ENCODE results near the gene TRIM33. TPM values are rescaled to one million over a fixed set of nuclear protein-coding genes. Genes with fewer than 3 reads are reported as not detected.

Gene TRIM33
- total and polyA plus RNA-seq, 2 of the 13 experiments (the other 11 are each of a cell fraction or from before 2014, with no cell fraction given), result 35.5 to 42.2 TPM

- TF ChIP-seq, protein P1, sequence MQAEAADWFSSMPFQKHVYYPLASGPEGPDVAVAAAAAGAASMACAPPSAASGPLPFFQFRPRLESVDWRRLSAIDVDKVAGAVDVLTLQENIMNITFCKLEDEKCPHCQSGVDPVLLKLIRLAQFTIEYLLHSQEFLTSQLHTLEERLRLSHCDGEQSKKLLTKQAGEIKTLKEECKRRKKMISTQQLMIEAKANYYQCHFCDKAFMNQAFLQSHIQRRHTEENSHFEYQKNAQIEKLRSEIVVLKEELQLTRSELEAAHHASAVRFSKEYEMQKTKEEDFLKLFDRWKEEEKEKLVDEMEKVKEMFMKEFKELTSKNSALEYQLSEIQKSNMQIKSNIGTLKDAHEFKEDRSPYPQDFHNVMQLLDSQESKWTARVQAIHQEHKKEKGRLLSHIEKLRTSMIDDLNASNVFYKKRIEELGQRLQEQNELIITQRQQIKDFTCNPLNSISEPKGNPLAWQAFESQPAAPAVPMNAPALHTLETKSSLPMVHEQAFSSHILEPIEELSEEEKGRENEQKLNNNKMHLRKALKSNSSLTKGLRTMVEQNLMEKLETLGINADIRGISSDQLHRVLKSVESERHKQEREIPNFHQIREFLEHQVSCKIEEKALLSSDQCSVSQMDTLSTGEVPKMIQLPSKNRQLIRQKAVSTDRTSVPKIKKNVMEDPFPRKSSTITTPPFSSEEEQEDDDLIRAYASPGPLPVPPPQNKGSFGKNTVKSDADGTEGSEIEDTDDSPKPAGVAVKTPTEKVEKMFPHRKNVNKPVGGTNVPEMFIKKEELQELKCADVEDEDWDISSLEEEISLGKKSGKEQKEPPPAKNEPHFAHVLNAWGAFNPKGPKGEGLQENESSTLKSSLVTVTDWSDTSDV (CRISPR knock-in tag; IDR thresholded peaks at IDR 0.05), result no peak
- TF ChIP-seq, protein P2, sequence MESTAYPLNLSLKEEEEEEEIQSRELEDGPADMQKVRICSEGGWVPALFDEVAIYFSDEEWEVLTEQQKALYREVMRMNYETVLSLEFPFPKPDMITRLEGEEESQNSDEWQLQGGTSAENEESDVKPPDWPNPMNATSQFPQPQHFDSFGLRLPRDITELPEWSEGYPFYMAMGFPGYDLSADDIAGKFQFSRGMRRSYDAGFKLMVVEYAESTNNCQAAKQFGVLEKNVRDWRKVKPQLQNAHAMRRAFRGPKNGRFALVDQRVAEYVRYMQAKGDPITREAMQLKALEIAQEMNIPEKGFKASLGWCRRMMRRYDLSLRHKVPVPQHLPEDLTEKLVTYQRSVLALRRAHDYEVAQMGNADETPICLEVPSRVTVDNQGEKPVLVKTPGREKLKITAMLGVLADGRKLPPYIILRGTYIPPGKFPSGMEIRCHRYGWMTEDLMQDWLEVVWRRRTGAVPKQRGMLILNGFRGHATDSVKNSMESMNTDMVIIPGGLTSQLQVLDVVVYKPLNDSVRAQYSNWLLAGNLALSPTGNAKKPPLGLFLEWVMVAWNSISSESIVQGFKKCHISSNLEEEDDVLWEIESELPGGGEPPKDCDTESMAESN (CRISPR knock-in tag; conservative IDR thresholded peaks at IDR 0.05), result 0 out of 2 replicates have a peak, but pooled peaks have one; percentile 47
- TF ChIP-seq TBX3 (IDR thresholded peaks at IDR 0.05; ENCODE audit: borderline replicate concordance) (peak; percentile 61; the same call in 1 of the 2 replicates), ZNF761 (CRISPR knock-in tag; conservative IDR thresholded peaks at IDR 0.05) (peak; percentile 79; the same call in 1 of the 2 replicates), ZNF614 (CRISPR knock-in tag; IDR thresholded peaks at IDR 0.05; ENCODE audit: borderline replicate concordance) (0 out of 2 replicates have a peak, but pooled peaks have one; percentile 36), ZIK1 (CRISPR knock-in tag; IDR thresholded peaks at IDR 0.05; ENCODE audit: borderline replicate concordance, low read depth) (no peak), ZNF12 (CRISPR knock-in tag; IDR thresholded peaks at IDR 0.05) (peak; percentile 56; the same call in 1 of the 2 replicates), ZSCAN30 (CRISPR knock-in tag; IDR thresholded peaks at IDR 0.05) (no peak), MZF1 (CRISPR knock-in tag; IDR thresholded peaks at IDR 0.05; ENCODE audit: borderline replicate concordance) (no peak), PPARG (CRISPR knock-in tag; conservative IDR thresholded peaks at IDR 0.05) (peak; percentile 42; the same call in 1 of the 2 replicates), ARID5B (CRISPR knock-in tag; IDR thresholded peaks at IDR 0.05) (peak; percentile 76), HINFP (CRISPR knock-in tag; IDR thresholded peaks at IDR 0.05; ENCODE audit: low read depth) (no peak), HOXA3 (CRISPR knock-in tag; IDR thresholded peaks at IDR 0.05) (peak; percentile 38; the same call in 1 of the 2 replicates)
- TF ChIP-seq, protein P3, sequence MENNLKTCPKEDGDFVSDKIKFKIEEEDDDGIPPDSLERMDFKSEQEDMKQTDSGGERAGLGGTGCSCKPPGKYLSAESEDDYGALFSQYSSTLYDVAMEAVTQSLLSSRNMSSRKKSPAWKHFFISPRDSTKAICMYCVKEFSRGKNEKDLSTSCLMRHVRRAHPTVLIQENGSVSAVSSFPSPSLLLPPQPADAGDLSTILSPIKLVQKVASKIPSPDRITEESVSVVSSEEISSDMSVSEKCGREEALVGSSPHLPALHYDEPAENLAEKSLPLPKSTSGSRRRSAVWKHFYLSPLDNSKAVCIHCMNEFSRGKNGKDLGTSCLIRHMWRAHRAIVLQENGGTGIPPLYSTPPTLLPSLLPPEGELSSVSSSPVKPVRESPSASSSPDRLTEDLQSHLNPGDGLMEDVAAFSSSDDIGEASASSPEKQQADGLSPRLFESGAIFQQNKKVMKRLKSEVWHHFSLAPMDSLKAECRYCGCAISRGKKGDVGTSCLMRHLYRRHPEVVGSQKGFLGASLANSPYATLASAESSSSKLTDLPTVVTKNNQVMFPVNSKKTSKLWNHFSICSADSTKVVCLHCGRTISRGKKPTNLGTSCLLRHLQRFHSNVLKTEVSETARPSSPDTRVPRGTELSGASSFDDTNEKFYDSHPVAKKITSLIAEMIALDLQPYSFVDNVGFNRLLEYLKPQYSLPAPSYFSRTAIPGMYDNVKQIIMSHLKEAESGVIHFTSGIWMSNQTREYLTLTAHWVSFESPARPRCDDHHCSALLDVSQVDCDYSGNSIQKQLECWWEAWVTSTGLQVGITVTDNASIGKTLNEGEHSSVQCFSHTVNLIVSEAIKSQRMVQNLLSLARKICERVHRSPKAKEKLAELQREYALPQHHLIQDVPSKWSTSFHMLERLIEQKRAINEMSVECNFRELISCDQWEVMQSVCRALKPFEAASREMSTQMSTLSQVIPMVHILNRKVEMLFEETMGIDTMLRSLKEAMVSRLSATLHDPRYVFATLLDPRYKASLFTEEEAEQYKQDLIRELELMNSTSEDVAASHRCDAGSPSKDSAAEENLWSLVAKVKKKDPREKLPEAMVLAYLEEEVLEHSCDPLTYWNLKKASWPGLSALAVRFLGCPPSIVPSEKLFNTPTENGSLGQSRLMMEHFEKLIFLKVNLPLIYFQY (CRISPR knock-in tag; IDR thresholded peaks at IDR 0.05; ENCODE audit: borderline replicate concordance), result no peak; the same call in 1 of the 2 replicates
Measured at GRCh38 chr1:114458237-114458777, 52.7 kb downstream of the TRIM33 start (continued).
